ENCODE measurements around the gene ICAM2.

Gene ICAM2

DNA sequence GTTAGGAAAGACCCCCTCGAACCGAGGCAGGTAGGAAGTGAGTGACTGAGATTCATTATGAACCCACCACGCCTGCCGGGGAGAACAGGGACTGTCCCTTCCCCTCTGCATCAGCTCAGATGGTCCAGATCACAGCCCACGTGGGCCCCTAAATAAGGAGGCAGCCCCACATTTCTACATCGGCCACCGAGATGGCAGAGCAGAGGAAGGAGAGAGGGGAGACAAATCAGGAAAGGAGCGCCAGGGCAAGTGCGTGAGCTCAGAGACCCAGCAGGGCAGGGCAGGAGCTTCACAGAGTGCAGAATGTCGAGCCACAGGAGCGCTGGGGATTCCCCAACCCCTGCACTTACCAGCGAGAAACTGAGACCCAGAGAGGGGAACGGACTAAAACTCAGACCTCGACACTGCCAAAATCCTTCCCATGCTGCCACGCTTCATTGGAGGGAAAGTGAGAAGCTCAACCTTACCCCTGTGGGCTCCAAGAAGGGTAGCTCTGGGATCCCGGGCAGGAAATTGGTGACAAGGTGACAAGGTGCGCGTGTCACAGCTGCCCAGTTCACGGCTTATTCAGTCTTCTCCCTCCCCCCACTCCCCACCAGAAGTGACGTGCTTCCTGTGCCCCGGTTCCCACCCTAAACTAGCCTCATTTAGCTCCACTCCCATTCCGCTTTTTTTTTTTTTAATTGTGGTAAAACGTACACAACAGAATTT is at the start of gene ICAM2:
TSS of gene ICAM2 (minus strand) at position 578 of the 711 bp plus-strand sequence. CDS start 13,942 bp downstream, outside the sequence.
- DNase-seq: peak in 3 of 51 donors; percentile 4 to 18 (median 15)

DNA sequence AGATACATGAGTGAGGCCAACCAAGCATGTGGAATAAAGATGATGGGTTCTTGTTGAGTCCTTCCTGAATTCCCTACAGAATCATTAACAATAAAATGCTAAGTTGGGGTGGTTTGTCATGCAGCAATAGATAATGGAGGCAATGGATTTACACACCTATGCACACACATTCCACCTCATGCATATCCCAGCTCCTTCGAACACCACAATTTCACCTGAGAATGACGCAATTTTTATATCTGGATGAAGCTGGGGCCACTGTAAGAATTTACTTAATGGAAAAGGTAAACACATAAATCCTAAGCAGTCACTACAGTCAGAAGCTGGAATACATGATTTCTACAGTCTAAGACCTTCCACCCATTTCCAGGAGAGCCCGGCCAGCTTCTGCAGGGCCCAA is 49.8 kb upstream of the ICAM2 start:
- DNase-seq: no peak

DNA sequence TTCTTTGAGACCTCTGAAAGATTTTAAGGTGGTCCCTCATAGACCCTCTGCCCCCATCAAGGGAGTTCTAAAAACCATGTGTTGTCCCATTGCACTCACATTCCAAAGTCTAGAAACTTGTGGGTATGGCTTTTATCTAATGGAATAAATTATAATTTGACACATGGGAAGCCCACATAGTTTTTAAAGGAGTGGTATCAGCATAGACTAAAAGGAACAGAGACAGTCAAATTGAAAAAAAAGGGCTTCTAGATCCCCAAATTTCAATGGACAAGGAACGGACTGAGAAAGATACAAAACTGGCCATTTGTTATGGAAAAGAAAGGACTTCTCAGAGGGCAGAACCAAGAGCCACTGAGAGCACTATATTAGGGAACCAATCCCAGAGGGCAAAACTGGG is 48.7 kb upstream of the ICAM2 start:
- DNase-seq: no peak

DNA sequence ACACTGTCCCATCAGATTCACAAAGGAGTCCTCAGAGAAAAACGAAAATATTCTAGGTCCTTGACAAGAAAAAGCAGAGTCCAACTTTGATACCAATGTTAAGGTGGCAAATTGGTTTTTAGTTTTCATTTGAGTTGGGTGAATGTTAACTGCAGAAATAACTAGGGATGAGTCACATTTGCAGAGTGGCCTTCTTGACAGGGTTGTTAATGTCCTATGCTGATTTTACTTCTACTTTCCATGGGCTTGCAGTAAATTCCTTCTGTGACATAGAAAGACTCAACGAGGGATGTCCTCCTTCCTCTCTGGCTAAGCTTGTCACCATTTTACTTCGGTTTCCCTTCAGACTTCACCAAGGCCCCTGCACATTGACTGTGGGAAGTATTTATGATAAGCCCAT is 47.2 kb upstream of the ICAM2 start:
- DNase-seq: no peak

DNA sequence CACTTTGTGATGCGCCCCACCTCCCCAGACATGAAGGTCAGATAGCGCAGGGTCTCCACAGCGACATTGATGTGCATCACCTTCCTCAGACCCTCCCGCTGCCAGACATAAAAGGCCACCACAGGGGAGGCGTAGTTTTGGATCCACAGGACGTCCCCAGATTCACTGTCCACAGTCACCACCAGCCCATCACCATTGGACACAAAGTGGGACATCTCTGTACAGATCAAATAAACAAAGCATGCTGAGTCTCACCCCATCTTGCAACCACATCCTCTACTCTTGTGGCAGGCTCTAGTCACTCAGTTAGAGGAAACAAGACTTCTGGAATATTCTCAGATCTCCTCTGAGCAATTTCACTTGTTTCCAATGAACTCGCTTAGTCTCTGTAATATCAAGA is 46.3 kb upstream of the ICAM2 start:
- DNase-seq: no peak

DNA sequence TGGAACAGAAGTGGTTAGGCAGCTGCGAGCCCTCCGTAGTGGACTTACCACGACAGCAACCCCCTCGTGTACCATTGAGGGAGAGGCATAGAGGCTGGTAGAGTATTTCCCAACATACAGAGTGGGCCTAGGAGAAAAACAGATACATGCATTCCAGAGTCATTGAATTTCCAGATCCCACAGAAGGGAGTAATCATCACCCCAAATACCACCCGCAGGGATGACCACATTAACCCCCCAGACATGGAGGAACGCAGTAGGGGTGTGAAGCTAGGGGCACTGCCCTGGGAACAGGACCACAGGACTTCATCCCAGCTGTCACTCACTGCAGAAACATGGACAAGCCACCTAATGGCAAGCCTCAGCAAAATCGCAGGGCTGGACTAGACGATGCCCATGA is 44.7 kb upstream of the ICAM2 start:
- no peak for DNase-seq

DNA sequence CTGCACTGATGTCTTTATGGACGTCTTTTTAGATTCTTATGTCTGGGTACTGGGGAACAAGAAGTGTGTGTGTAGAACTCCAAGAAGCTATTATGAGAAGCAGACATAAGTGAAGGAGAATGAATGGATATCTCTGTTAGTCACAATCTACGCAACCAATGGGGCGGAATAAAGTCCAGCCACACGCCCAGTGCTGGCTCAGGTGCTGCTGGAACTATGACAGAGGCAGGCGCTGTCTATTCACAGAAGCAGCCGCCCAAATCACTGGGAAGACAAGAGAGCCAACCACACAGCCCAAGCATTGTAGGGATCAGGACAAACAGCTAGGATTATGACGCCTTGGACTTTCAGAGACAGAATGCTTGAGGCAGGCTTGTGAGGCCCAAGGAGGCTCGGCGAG is 43.9 kb upstream of the ICAM2 start:
- DNase-seq: no peak

DNA sequence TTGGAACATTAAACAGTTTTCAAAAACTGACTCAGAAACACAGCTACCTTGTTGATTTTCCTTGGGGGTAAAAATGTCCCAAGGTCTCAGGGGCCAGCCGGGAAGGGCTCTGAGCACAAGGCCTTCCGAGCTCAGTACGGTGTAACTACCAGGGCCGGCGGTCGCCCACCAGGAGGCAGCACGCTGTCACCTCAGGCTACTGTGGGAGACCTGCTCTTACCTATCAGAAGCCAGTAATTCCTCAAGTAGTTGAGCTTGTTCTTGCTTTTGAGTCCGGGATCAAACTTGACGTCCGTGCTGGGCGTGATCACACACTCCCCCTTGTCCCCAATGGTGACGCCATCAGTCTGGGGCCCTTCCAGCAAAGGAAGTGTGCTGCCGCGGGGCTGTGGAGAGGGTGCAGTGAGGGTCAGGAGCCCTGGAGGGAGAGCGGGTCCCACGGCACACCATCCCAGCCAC is 43.4 kb upstream of the ICAM2 start:
- DNase-seq: peak in 4 of 51 donors; percentile 5 to 14 (median 7)

DNA sequence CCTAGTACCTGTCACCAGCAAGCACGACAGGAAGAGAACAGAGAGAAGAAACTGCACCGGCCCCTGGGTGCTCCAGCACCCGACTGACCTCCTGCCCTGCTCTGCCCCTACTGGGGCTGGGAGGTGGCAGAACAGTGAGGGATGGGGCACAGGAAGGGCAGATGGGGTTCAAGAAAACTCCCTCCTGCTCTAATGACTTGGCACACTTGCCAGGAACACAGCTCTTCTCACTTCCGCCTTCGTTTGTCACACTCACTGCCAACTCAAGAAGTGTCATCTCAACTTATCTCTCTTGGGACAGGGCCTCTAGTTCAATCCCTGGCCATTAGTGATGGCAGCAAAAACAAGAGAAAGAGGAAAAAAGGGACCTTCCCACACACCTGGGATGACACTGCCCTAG is 42.7 kb upstream of the ICAM2 start:
- DNase-seq: no peak

DNA sequence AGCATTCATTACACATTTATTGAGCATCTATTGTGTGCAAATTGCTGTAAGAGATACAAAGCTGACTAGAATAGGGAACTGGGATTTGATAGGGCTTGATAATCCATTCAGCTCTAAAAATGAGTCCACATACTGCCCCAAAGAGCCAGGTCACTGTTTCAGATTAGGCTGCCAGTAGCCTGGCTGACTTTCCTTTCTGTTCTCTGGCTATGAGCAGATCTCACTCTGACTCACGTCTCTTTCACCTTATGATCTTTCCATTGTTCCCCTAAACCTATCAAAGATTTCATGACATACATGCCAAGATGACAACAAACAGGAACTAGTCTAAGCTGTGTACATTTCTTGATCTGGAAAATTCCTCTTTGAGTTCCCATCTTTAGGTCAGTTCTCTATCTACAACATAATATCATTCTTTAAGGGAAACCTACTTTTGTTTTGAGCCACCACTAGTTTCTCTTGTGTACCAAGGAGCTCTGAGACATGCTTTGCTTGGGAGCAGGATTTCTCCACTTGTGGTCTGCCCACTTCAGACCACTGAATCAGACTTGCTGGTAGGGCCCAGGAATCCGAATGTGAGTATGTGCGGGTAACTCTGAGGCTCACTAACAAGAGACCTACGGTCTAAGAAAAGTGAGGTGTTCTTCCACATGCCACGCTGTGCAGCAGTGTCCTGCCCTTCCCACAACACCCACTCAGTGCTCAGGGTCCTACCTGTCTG is 40.9 kb upstream of the ICAM2 start:
- no peak for DNase-seq

DNA sequence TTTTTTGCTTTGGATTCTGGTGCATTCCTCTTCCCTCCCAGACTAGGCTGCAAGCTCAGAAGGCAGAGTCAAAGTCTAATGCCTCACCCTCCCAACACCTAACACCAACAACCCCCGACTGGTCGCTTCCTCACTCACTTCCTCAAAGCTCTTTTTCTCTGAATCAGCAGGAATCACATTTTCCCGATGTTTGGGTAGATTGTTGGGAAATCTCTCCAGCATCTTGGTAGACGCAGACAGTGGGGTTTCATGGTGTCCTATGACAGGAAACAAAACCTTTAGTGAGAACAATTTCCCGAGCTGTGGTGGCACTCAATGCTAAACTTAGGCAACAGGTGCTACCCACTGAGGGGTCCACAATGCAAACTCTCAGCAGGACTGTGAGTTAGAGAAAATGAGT is 39.9 kb upstream of the ICAM2 start:
- no peak for DNase-seq

DNA sequence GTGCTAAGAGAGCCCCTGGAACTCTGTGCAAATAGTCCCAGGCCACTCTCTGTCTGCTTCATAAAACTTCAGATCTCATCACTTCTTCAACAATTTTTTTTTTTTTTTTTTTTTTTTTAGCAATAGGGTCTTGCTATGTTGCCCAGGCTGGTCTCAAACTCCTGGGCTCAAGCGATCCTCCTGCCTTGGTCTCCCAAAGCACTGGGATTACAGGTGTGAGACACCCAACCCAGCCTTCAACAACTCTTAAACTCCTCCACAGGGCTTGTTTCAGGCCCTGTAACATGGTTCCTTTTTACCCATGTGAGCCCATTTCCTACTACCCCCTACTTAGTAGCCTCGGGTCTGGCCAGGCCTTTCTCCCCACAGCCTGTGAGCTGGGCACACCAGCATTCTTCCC is 39.3 kb upstream of the ICAM2 start:
- DNase-seq: no peak

DNA sequence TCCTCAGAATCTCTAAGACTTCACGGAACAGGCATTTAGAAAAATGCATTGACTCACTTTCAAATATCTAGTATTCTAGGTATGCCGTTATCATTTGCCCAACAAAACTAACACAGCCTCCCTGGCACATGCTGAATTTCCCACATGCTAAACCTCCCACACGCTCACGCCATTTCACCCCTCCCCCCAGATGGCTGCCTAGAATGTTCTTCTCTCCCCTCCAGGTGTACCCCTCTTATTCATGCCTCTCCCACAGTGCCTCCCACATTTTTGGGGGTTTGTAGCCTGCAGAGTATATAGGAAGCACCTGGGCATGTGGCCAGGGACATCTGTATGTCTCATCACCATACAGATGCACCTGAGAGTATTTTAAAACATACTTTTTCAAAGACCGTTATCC is 38.2 kb upstream of the ICAM2 start:
- DNase-seq: no peak

DNA sequence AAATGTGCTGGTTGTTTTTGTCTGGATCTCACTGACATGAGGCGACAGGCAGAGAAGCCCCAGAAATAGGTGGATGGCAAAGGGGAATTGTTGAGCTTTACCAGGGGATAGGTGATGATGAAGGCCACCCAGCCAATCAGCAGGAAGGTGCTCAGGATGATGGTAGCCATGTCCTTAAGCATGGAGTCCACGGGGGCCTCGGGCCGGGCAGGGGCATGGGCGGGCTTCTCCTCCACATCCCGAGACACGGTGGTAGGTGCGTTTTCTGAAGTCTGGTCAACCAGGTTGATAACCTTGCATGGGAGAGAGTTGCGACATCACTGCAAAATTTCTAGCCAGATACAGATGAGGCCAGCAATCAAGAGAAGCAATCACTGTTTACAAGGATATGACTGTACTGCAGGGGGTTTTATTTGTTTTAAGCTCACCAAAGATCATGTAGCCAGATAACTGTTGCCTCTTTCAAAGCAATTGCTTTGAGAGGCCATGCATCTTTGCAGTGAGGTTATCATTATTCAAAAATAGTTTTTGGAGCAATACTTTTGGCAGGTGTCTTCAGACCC is 37.3 kb upstream of the ICAM2 start:
- DNase-seq: no peak

DNA sequence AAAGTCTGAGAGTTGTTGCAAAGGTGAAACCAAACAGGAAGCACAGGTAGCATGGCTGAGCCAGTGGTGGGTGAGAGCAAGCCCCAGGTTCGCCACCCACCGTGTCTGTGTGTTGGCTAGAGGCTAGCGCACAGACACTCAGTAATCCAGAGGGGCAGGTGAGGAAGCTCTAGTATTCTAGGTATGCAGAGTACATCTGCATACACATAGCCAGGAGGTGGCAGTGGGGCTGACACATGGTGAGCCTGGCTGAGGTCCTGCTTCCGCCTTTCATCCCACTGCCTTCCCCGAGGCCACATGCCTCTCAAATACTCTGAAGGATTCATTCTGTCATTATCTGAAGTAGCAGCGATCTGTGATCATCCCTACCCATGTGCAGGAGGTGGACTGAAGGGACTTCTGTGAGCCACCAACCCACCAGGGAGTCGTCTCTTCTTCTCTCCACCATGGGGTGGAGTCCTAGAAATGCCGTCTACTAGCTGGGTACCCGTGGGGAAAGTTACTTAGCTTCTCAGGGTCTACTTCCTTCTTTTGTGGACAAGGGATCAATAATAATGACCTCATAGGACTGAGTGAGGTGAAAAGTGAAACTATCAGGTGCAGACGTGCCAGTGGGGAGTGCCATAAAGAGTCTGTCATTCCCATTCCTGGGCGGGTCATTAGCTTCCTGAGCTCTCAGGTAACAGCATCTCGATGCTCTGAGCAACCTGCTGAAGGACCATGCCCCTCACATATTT is 36.0 kb upstream of the ICAM2 start:
- DNase-seq: no peak

DNA sequence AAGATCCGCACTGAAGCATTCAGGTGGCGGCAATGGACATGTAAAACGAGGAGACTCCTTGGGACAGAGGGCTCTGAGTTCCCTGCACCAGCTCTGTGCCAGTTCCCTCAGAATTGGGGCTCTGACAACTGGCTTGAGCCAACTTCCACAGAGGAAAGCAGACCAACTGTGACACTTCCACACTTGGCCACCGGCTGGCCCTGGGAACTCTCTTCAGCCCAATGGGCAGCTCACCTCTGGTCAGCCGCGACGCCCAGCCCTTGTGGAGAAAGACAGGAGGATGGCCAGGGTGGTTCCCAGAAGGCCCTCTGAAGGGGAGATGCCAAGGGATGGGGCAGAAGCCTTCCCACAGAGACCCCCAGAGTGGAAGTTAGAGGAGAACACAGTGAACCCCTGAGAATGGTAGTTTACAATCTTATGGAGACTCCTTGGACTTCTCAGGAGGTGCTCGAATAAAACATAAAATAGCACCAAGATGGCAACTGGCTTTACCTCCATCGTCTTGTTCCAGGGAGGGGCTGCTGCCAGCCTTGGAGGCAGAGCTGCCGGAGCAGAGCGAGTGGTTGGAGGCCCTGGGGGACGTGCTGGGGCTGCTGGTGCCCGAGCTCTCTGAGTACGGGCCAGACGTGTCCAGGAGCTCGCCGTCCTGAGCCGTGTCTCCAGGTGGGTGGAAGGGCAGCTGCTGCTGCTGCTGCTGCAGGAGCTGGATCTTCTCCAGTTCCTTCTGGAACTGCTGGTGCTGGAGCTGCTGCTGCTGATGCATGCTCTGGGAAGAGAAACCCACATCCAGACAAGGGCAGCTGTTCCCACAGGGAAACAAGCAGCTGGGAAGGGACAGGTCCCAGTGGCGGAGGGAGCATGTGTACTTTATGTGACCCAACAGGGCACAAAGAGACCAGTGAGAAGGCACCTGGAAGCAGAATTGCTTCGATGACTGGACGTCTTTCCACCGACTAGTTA is 35.0 kb upstream of the ICAM2 start:
- no peak for DNase-seq

DNA sequence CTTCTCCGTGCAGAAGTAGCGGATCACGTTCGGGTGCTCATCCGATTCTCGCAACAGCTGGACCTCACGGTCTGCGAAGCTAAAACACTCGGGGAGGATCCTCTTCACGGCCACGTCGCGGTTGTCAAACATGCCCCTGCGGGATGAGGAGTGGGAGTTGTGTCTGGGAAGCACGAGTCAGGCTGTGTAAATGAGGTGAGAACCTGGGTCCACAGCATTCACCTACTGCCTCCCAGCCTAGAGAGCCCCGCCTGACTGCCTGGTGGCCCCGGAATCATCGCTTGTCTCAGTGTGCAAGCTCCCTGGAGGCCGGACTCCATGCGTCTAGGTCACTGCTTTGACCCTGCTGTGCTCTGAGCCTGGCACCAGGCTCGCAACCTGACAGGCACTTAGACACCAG is 33.9 kb upstream of the ICAM2 start:
- DNase-seq: no peak

DNA sequence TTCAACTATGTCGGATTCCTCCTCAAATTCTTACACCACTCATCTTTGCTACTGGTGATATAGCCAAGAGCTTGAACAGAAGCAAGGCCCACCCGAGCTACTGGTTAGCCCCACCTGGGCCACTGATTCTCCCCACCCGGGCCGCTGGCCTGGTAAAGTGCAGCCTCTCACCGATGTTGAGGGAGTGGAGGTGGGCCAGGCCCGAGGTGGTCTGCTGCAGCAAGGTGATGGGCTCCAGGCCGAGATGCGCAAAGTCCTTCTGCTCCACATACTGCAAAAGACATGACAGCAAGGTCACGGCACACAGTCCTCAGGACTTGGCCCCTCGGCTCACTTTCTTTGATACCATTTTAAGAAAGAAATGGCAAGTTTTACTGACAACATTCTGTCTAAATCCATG is 32.7 kb upstream of the ICAM2 start:
- DNase-seq: no peak

DNA sequence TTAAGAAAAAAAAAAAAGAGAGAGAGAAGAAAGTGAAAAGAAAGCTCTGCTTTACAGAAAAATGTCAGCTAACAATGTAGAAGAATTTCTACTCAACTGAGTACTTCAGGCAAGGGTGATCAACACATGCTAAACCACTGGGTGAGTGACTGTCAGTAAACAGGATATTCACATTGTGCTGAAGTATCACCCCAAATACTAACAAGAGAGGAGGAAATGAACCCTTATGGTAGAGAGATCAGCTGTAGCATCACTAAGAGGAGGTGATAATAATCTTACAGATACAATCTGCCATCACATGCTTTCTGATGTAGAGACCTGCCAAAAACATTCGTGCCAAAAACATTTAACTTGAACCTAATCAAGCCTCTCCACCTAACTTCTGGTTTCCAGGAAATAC is 30.7 kb upstream of the ICAM2 start:
- DNase-seq: no peak

DNA sequence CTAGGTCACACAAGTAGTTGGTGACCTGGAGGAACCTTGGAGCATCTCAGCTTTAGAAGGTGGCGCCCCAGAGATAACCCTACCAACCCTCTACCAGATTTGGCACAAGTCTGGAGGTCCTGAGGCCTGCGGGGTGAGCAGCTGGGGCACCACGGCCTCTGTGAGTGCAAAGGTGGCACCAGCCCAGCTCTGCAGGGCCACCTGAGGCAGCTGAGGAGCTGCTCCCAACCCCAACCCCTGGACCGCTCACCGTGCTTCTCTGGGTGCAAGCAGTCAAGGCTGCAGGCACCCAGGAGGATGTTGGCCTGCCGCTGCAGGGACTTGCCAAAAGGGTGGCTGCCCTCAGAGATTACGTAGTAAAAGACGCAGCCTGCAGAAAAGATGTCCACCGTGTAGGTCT is 28.4 kb upstream of the ICAM2 start:
- DNase-seq: no peak

DNA sequence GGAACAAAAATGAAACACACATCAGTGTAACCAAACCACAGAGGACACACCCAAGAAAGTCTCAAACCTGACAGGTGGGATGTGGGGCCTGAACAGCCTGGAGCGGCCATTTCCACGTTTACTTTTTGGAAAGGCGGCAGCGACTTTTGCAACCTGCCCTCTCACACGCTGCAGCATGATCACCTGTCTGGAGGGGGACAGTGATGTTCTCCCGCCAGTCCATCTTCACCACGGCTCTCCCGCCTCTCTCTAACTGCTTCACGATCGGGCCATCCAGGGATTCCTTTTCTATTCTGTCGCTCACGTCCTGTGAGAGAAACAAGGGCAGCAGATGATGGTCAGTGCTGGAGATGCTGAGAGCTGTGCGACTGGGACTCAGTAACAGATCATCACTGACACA is 24.7 kb upstream of the ICAM2 start:
- no peak for DNase-seq
